ENCODE measurements around the gene TCF15.

TCF15 gene

DNA sequence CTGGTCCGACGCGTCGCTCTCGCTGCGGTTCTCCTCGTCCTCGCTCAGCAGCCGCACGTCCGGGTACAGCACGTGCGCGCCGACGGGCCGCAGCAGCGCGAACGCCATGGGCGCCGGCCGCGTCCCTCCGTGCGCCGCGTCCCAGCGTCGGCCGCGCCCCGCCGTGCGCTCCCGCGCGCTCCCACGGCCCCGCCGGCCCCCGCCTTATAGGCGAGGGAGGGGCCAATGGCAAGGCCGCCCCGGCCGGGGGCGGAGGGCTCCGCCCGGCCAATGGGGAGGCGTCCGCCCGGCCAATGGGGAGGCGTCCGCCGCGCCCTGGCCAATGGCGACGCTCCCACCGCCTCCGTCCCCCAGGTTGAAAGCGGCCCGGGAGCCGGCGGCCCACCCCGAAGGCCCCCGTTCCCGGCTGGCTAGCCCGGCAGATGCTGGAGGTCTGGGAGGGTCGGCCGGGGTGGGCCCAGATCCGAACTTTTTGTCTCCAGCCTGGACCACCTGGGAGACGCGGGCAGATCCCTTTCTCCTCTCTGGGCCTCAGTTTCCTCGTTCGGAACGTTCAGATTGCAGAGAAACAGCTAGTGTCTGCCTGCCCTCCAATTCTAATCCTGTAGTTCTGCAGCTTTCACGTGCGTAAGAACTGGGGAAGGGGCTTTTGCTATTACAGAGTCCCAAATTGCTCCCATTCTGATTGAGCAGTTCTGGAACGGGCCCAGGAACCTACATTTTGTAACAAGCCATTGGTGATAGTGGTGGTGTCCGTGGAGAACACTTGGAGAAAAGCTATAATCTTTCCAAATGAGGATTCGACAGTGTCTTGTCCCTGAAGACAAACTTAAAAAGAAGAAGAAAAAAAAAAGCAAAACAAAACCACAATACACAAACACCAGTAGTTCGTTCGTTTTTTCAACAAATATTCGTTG is at the start of gene TCF15:
TSS of gene TCF15 (minus strand) at position 180 of the 917 bp plus-strand sequence. CDS start at position 108, 72 bp downstream.
- DNase-seq (ENCODE audit: low spot score) = no peak

DNA sequence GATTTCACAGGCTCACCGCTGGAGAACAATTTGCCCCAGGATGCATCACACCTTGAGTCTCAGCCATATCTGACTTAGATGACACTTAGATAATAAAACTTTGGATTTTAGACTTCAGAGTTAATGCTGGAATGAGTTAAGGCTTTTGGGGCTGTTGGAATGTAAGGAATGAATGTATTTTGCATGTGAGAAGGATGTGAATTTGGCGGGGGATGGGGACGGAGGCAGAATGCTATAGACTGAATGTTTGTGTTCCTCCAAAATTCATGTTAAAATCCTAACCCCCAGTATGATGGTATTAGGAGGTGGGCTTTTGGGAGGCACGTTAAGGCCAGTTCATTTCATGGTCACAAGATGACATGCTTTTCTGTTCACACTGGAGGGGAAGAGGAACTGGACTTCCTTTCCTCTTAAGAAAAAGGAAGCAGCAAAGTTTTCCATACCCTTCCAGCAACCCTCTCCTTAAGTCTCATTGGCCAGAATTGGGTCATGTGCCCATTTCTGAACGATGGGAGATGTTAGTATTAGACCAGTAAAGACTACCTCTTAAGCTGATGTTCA is 48.7 kb upstream of the TCF15 start:
- DNase-seq (ENCODE audit: low spot score) = no peak

DNA sequence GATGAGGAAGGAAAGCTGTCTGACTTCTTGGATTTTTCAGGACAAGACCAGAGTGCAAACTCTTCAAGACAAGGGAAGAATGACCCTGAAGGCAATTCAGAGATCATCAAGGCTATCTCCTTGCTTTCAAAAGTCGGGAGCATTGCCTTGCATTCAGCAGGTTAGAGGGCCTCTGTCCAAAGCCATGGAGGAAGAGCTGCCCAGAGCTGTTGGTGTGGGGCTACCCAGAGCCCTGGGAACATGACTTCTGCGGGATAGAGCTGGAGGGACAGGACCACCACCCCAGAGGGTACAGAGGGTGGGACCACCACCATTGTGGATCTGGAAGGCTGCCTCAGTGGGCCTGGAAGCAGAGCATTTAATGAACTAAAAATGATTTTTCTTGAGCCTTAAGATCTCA is 48.1 kb upstream of the TCF15 start:
- DNase-seq (ENCODE audit: low spot score) = no peak

DNA sequence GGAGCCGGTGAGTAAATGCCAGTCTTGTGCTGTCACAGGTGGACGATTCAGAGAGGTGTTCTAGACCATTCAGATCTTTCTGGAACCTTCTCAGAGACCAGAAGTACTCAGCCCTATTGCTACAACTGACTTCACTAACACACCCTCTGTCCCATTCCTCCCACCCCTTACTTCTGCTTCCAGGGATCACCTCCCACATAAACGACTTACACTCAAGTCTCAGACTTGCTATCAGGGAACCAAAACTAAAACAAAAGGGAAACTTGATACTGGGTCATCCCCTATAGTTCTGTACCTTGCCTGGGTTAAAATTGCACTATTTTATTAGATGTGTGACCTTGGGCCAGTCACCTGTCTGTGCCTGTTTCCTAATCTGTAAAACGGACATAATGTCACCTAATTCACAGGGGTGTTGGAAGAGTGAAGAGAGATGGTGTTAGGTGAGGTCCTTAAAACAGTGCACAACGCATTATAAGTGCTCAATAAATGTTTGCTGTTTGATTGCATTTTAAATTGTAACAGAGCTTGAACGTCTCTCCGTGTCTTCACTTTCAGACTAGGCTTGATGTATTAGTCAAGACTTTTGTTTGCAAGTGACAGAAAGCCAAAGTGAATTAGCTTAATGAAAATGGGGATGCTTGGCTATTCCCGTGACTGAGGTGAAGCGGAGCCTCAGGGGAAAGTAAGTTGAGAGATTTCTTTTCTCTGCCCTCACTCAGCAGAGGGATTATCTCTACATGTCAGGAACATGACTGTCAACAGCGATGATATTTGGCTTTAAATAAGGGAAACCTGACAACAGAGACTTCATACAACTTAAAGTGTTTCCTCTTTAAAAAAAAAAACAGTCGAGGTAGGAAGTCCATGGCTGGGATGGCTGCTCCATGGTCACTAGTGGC is 45.9 kb upstream of the TCF15 start:
- no peak for DNase-seq (ENCODE audit: low spot score)

DNA sequence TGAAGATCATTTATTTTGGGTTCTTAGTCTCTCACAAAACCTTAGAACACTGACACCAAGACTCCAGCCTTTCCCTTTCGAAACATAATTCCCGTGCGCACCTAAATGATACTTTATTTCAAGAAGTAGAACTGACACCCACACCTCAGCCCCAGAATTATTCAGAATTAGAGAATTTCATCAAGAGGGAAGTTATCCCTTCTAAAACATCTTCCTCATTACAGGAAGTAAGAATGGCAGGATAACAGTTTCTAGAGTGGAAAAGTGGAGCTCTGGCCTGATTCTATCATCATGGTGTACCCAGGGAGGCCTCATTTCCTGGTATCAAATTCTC is 44.3 kb upstream of the TCF15 start:
- DNase-seq (ENCODE audit: low spot score) = no peak

DNA sequence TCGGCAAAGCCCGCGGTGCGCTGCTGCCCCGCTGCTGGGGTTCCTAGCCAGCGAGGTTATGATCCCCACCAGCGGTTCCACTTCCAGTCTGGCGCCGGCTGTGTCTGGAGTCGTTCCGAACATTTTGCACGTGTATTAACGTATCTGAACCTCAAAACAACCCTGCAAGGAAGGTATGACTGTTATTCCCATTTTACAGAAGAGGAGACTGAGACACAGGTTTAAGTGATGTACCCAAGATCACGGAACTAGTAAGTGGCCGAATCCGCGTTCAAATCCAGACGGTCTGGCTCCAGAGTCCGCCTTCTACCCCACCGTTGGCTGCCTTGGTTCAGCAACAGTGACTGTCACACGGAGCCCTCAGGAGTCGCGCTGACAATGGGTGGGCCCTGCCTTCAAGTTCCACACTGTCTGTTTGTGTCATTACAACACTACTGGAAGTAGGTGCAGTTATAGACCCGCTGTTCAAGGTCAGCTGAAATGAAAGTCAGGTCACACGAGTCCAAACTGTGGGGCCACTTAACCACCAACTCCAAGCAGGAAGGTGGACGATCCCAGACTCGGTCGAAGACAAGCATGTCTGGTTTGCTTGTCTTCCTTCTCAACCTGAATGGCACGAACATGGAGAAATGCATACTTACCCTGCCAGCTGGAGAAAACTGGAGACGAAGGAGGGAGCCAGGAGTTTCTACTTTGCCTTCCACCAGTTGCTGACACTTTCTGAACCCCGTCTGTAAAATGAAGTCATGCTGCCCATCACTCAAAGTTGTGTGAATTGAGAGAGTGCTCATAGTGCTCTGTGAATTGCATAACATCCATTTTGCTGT is 43.7 kb upstream of the TCF15 start:
- no peak for DNase-seq (ENCODE audit: low spot score)

- peak; percentile 94 for DNase-seq (ENCODE audit: low spot score)
These were observed 43.0 kb upstream of the TCF15 start, which contains the start of gene SRXN1 for GRCh38 chr20:653110-653589. TSS of gene SRXN1 (minus strand) at chr20:653200. CDS start at chr20:653185, 15 bp downstream.

- DNase-seq (ENCODE audit: low spot score) = no peak
These were observed 42.6 kb upstream of the TCF15 start for GRCh38 chr20:652615-653109.

- no peak for DNase-seq (ENCODE audit: low spot score)
These were observed 41.9 kb upstream of the TCF15 start for GRCh38 chr20:651713-652614.

DNA sequence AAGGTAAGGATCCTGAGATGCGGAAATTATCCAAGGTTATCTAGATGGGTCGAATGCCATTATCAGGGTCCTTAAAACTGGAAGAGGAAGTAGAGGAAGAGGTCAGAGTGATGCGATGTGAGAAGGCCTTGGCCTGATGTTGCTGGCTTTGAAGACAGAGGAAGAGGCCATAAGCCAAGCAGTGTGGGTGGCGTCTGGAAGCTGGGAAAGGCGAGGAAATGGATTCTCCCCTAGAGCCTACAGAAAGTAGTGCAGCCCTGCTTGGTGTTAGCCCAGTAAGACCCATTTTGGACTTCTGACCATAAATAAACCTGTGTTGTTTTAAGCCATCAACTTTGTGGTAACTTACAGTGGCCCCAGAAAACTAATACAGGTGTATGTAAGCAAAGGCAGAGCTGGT is 40.8 kb upstream of the TCF15 start:
- DNase-seq (ENCODE audit: low spot score) = no peak

- DNase-seq (ENCODE audit: low spot score) = no peak
These were observed 40.2 kb upstream of the TCF15 start for GRCh38 chr20:650281-650680.

DNA sequence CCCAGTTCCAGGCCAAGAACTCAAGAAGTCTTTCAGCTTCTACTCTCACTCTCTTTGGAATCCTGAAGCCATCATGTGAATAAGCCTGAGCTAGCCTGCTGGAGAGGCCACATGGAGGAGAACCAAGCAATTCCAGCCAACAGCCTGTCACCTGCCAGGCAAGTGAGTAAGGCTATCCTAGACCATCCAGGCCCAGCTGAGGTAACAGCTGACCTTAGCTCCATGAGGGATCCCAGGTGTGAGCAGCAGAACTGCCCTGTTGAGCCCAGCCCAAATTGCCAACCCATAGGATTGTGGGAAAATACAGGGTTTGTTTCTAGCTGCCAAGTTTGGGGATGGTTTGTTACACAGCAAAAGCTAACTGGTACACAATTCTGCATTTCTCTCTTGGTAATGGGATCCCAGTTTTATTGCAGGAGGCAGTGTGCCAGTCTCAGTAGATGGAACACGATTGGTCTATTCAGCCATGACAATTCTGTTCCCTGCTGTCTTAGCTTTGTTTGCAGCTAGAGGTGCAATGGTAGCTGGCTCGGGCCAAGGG is 37.4 kb upstream of the TCF15 start:
- DNase-seq (ENCODE audit: low spot score) = no peak

DNA sequence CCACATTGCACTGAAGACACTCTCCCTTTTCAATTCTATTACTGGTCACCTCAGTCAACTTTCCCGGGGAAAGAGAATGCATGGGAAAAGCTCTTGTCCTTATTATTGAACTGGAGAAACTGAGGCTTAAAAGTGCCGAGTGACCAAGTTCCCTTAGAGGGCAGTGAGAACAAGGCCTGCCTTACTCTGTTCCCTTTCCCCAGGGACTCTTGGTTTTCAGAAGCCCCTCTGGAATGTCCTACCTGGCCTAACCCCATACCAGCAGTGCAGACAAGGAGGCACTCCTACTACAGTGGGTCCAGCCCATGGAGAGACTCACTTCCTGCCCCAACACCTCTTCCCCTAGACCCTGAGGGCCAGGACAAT is 36.7 kb upstream of the TCF15 start:
- no peak for DNase-seq (ENCODE audit: low spot score)

GRCh38 chr20:646107-646867 is 36.2 kb upstream of the TCF15 start:
- no peak for DNase-seq (ENCODE audit: low spot score)

DNA sequence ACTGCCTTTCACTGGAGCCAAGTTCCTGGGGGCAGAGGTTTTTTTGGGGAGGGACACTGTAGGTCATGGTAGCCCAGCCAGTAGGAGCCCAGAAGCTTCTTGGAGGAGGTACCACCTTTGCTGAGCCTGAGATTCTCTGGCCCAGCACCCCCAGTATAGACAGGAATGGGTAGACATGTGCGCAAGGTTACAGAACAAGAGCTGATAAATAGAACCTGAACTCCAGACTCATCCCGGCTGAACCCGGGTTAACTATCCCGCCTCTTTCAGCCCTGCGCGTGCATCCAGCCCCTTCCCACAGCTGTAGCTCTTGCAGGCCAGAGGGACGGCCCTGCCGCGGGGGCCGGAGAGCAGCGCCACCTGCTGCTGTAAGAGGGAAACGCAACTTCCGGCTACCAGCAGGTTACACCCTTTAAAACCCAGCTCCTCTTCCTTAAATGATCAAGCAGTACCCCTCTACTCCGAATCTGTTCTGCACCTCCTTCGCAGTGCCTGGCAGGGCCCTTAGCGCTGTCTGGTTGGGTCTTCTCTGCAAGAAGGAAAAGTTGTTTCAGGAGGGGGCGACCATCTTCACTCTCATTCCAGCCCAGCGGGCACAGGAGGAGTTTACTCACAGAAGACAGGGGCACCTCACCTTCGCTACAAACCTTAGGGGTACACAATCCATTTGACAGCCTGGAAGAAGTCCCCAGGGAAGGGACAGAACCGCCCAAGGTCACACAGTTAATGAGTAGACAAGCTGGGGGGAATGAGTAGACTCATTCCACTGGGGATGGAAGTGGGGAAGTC is 35.4 kb upstream of the TCF15 start:
- DNase-seq (ENCODE audit: low spot score) = peak; percentile 96

GRCh38 chr20:644692-645317 is 34.7 kb upstream of the TCF15 start:
- DNase-seq (ENCODE audit: low spot score) = no peak

GRCh38 chr20:642398-643174 is 32.5 kb upstream of the TCF15 start:
- DNase-seq (ENCODE audit: low spot score) = no peak

Measured in HuH-7.5 (cell line).